NCI-H2227 (cell line): Measurements from ENCODE around the gene RAB29.
"Not testable (repeated sequence)": the region's sequence is repeated elsewhere in the genome, so short reads cannot be mapped to it uniquely, and the experiment has no call there.

Experiments used
- DNase-seq: peaks from one replicate; lab custom pipeline; 2025; ENCODE audit not compliant: unreplicated experiment; lab: John Stamatoyannopoulos, UW

RAB29 gene

GRCh38 chr1:205775015-205775716 lies at the start of gene RAB29:
TSS of gene RAB29 (minus strand) at chr1:205775482. CDS start at chr1:205774956, 526 bp downstream.
- peak; percentile 84 for DNase-seq

DNA sequence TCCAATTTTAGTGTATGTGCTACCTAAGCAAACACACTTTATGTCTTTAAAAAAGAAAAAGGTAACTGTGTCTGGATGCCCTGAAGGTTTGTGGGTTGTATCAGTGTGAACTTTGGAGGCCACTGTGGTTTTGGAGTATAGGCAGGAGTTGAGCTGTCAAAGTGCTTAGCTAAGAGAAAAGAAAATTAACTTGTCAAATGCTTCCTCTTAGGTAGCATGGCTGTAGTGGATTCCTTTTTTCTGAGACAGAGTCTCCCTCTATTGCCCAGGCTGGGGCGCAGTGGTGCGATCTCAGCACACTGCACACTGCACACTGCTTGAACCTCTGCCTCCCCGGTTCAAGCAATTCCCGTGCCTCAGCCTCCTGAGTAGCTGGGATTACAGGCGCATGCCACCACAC lies 48.9 kb upstream of the RAB29 start:
- no peak for DNase-seq

DNA sequence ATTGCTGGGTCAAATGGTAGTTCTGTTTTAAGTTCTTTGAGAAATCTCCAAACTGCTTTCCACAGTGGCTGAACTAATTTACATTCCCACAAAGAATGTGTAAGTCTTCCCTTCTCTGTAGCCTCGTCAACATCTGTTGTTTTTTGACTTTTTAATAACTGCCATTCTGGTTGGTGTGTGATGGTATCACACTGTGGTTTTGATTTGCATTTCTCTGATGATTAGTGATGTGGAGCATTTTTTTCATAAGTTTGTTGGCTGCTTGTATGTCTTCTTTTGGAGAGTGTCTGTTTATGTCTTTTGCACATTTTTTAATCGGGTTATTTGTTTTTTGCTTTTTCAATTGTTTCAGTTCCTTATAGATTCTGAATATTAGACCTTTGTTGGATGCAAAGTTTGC lies 48.0 kb upstream of the RAB29 start:
- not testable (repeated sequence) for DNase-seq

- no peak for DNase-seq
These were observed 47.1 kb upstream of the RAB29 start for GRCh38 chr1:205822397-205822796.

- DNase-seq = no peak
These were observed 42.7 kb upstream of the RAB29 start for GRCh38 chr1:205817988-205818387.

DNA sequence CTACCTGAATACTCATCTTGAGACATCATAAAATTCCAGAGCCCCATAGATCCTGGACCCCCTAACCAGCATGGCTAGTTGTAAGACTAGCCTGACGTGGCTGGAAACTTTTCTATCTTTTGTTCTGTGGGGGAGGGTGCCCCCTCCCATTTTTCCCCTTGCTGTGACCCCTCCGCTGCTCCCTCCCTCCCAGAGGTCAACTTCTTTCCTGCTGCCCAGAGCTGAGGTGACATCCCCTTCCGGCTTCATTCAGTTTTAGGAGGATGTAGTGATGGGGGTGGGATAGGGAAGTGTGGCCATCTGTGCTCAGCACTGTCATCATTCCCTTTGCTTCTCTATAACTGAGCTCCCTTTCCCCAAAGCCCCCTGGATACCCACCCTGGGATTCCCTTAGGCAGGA lies 42.1 kb upstream of the RAB29 start:
- DNase-seq = no peak

DNA sequence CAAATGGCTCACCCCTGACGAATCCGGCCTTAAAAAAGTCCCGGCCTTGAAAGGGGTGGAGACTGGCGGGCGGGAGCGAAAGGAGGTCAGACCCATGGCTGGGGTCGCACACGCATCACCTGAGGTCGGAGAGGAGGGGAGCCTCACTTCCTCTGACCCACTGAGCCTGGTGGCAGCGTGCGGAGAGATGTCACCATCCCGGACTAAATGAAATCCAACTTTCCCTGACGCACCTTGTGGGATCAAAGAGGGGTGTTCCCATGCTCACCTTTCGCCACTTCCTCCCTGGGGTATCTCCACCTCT lies 38.4 kb upstream of the RAB29 start:
- no peak for DNase-seq

- peak; percentile 94 for DNase-seq
These were observed 37.8 kb upstream of the RAB29 start, which contains the start of gene SLC41A1 for GRCh38 chr1:205812878-205813754. TSS of gene SLC41A1 (minus strand) at chr1:205813198. CDS start at chr1:205810441, 2,757 bp downstream.

- peak; percentile 35 for DNase-seq
These were observed 37.1 kb upstream of the RAB29 start for GRCh38 chr1:205812271-205812877.

- DNase-seq = no peak
These were observed 36.4 kb upstream of the RAB29 start for GRCh38 chr1:205811660-205812059.

DNA sequence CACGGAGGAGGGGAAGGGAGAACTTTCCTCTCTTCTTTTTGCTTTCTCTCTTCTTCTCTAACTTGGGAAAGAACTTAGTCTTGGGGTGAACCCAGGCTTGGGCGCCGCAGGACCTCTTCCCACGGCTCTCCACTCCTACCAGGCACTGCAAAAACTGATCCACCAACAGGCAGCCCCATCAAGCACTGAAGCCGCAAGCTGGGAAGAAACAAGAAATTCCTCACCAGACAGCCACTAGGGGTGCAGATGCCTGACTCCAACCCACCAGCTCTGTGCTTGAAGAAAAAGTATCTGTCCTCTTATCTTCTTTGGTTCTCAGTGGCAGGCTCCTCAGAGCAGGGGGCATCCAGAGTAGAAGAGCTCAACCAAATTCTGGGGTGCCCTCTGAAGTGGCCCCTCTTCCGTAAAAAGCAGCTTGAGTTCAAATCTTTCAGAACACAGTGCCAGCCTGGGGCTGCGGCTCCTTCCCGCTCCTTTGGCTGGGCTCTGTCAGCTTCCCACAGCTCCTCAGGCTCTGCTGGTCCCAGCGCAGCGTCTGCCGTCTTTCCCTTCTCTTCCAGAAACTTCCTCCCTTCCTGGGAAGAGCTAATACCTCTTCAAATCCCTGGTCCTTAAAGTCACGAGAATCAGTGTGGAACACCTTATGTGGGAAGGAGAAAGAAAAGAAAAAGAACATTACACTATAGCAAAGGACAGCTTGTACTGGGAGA lies 35.3 kb upstream of the RAB29 start:
- no peak for DNase-seq

DNA sequence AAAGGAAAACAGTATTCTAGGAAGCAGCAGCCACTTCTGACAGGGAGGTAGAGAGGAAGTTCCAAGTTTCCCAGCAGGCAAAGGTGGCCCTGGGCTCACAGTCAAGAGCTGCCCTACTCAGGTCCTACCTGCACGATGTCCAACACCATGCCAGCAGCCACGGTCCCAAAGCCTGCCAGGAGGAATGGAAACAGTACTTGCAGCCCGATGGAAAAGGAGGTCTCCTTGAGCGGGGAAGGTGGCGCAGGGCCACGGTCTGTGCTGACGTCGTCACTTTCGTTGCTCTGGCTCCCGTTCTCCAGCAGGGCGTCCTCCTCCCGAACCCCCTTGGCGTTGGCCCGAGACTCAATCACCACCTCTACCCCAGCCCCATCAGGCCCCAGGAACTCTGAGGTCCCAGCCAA lies 34.7 kb upstream of the RAB29 start:
- no peak for DNase-seq

- DNase-seq = no peak
These were observed 34.2 kb upstream of the RAB29 start for GRCh38 chr1:205809469-205809868.

GRCh38 chr1:205805082-205805711 lies 29.9 kb upstream of the RAB29 start:
- no peak for DNase-seq

DNA sequence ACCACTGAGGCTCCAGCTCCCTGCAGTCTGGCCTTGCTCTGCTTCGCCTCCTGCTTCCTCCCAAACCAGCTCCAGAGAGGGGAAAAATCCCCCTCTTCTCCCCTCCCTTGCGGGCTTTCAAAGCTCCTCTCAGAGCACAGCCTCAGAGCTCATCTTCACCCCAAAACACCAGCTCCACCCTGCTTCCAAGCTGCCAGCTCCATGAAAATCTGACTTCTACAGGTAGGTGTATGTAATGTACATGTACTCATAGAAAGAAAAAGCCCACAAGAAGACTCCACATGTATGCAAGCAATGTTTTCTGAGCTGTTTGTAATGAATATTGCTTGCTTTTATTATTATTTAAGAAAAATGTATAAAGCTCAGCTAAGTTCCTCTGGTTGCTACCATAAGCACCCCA lies 29.3 kb upstream of the RAB29 start:
- no peak for DNase-seq

DNA sequence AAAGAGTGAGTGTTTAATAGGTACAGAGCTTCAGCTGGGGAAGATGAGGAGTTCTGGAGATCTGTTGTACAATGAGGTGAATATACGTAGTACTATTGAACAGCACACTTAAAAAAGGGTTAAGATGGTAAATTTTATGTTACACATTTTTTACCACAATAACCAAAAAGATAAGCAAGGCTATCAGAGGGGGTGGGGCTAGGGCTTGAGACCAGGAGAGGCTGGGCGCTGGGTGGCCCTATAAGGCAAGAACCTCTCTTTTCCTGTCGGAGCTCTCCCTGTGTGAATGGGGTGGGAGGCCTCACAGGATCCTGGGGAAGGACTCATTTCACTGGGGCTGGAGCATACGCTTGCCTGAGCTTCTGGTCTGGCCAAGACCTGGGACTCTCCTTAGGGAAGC lies 28.7 kb upstream of the RAB29 start:
- DNase-seq = no peak

DNA sequence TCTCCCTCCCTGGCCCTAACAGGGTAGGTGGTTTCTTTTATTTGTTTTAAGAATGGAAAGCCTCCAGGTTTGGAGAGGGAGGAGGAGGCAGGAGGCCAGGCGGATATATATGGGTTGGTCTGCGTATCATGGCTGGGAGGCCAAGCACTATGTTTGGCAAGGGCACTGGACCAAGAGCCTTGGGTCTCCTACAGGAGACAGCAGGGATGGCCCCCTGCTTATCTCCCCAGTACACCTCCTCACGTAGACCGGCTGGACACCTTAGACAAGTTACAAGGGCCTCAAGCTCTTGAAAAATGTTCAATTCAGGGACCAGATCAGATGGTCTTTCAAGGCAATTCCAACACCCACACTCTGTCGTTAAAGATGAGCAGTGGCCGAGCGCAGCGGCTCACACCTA lies 26.8 kb upstream of the RAB29 start:
- no peak for DNase-seq

GRCh38 chr1:205800981-205801703 lies 25.9 kb upstream of the RAB29 start:
- DNase-seq = no peak

DNA sequence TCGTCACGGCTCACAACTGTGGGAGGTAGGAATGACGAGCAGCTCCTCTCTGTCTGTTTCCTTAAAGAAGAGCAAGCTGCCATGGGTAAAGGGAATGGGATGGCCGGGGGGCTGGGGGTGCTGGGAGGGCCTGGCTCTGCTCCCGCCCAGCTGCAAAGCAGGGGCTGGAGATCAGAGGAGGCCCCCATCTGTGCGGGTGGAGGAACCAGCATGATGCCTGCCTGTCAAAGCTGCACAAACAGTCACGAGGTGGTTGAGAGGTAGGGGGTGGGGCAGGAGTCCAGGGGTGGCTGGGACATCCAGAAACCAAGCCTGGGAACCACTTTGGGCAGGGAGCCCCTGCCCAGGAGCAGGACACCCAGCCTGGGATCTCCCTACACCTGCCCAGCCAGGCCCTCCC lies 25.1 kb upstream of the RAB29 start:
- no peak for DNase-seq

- DNase-seq = no peak
These were observed 23.3 kb upstream of the RAB29 start for GRCh38 chr1:205798577-205798976.
